PC-9 (cell line): ENCODE results near the gene POMGNT2.
A peak's percentile ranks its signal among the peaks of the same experiment; 100 is the strongest.

Experiments used
- EZH2 ChIP-seq: fragments of 200-600 bp; sonication (generic); IDR thresholded peaks from 2 replicates; pipeline ENCODE4 v1.8.0; 2017; ENCODE audit warnings: antibody characterized with exemption, low read depth
- TF ChIP-seq, protein P1 (sequence below): fragments of 200-600 bp; sonication (generic); conservative IDR thresholded peaks from 2 replicates; pipeline ENCODE4 v1.6.1; 2017; ENCODE audit warnings: mixed run types, antibody characterized with exemption, mild to moderate bottlenecking, moderate library complexity

GRCh38 chr3:43071313-43071893, 34.5 kb downstream of the POMGNT2 start:
- TF ChIP-seq, protein P1, sequence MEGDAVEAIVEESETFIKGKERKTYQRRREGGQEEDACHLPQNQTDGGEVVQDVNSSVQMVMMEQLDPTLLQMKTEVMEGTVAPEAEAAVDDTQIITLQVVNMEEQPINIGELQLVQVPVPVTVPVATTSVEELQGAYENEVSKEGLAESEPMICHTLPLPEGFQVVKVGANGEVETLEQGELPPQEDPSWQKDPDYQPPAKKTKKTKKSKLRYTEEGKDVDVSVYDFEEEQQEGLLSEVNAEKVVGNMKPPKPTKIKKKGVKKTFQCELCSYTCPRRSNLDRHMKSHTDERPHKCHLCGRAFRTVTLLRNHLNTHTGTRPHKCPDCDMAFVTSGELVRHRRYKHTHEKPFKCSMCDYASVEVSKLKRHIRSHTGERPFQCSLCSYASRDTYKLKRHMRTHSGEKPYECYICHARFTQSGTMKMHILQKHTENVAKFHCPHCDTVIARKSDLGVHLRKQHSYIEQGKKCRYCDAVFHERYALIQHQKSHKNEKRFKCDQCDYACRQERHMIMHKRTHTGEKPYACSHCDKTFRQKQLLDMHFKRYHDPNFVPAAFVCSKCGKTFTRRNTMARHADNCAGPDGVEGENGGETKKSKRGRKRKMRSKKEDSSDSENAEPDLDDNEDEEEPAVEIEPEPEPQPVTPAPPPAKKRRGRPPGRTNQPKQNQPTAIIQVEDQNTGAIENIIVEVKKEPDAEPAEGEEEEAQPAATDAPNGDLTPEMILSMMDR, result peak; percentile 67
- no peak for TF ChIP-seq EZH2
